Suppressor macrophage (primary cell): ENCODE measurements around the gene S100A10.
A peak's percentile ranks its signal among the peaks of the same experiment; 100 is the strongest.

Experiments used
- DNase-seq, 4 experiments: peaks; one replicate each; pipeline ENCODE4 v3.0.0-alpha.2; 2020 to 2022

The S100A10 gene

GRCh38 chr1:151961833-151962232 is 31.8 kb downstream of the S100A10 start:
- DNase-seq: no peak

GRCh38 chr1:151960780-151961513 is 32.7 kb downstream of the S100A10 start:
- no peak for DNase-seq

GRCh38 chr1:151958959-151959358 is 34.7 kb downstream of the S100A10 start:
- peak in 2 of 4 experiments; percentile 2 to 21 for DNase-seq

GRCh38 chr1:151956957-151957497 is 36.6 kb downstream of the S100A10 start:
- DNase-seq: no peak

GRCh38 chr1:151953409-151954094 is 40.1 kb downstream of the S100A10 start:
- DNase-seq: no peak

- DNase-seq: no peak
Observed at GRCh38 chr1:151952811-151953210, 40.8 kb downstream of the S100A10 start.

GRCh38 chr1:151949371-151950193 is 44.1 kb downstream of the S100A10 start:
- DNase-seq: no peak

- no peak for DNase-seq
Observed at GRCh38 chr1:151948506-151948905, 45.2 kb downstream of the S100A10 start.

GRCh38 chr1:151947140-151947539 is 46.5 kb downstream of the S100A10 start:
- no peak for DNase-seq

GRCh38 chr1:151945725-151946722 is 47.6 kb downstream of the S100A10 start:
- peak; percentile 93 to 98 (median 94) for DNase-seq

- DNase-seq: no peak
Observed at GRCh38 chr1:151944857-151945575, 48.6 kb downstream of the S100A10 start.

- peak; percentile 51 to 87 (median 58) for DNase-seq
Observed at GRCh38 chr1:151944126-151944856, 49.4 kb downstream of the S100A10 start.

- DNase-seq: no peak
Observed at GRCh38 chr1:151943591-151943990, 50.1 kb downstream of the S100A10 start.

GRCh38 chr1:151942882-151943281 is 50.8 kb downstream of the S100A10 start:
- peak in 1 of 4 experiments; percentile 23 for DNase-seq

GRCh38 chr1:151940541-151940940 is 53.1 kb downstream of the S100A10 start:
- peak in 2 of 4 experiments; percentile 14 to 40 for DNase-seq

GRCh38 chr1:151939779-151940178 is 53.9 kb downstream of the S100A10 start:
- DNase-seq: peak; percentile 15 to 74 (median 45)

GRCh38 chr1:151939141-151939540 is 54.5 kb downstream of the S100A10 start:
- no peak for DNase-seq

GRCh38 chr1:151936653-151937052 is 57.0 kb downstream of the S100A10 start:
- DNase-seq: no peak

GRCh38 chr1:151935894-151936602 is 57.6 kb downstream of the S100A10 start:
- no peak for DNase-seq
